ENCODE results near the gene C4orf50.

Gene C4orf50

GRCh38 chr4:5884796-5885195 is 133.4 kb downstream of the C4orf50 start:
- Mint-ChIP-seq H3K4me1 (peaks cover 27% of the 10 kb centered on the region), H3K4me3 (peak overlapping the region in 1 of 3 experiments; percentile 34), H3K9me3 (no peaks in the 10 kb centered on the region), H3K27ac (no peak overlapping the region), H3K27me3 (ENCODE audit: low read depth) (peaks cover 59% of the 10 kb centered on the region), H3K36me3 (ENCODE audit: low read depth) (no peaks in the 10 kb centered on the region)
- no peak for TF ChIP-seq CTCF (IDR thresholded peaks at IDR 0.05; ENCODE audit: unreplicated experiment in 3 of 3)

GRCh38 chr4:5883916-5884315 is 134.3 kb downstream of the C4orf50 start:
- Mint-ChIP-seq H3K4me1 (peaks cover 23% of the 10 kb centered on the region), H3K27me3 (ENCODE audit: low read depth) (peaks cover 50% of the 10 kb centered on the region), H3K36me3 (ENCODE audit: low read depth) (no peaks in the 10 kb centered on the region)

GRCh38 chr4:5882947-5883346 is 135.3 kb downstream of the C4orf50 start:
- no peaks in the 10 kb centered on the region for H3K36me3 Mint-ChIP-seq (ENCODE audit: low read depth)
- H3K4me3 Mint-ChIP-seq: no peak overlapping the region
- no peaks in the 10 kb centered on the region for H3K9me3 Mint-ChIP-seq
- TF ChIP-seq CTCF (IDR thresholded peaks at IDR 0.05; ENCODE audit: unreplicated experiment in 3 of 3): no peak
- H3K27ac Mint-ChIP-seq: no peak overlapping the region
- H3K4me1 Mint-ChIP-seq: peaks cover 23% of the 10 kb centered on the region
- H3K27me3 Mint-ChIP-seq (ENCODE audit: low read depth): peaks cover 46% of the 10 kb centered on the region

More at GRCh38 chr4:5883916-5884315, 134.3 kb downstream of the C4orf50 start:
- H3K27ac Mint-ChIP-seq: no peak overlapping the region
- H3K9me3 Mint-ChIP-seq: no peaks in the 10 kb centered on the region
- H3K4me3 Mint-ChIP-seq: peak overlapping the region in 1 of 3 experiments; percentile 4
- TF ChIP-seq CTCF (IDR thresholded peaks at IDR 0.05; ENCODE audit: unreplicated experiment in 3 of 3): no peak

GRCh38 chr4:5881340-5881739 is 136.9 kb downstream of the C4orf50 start:
- Mint-ChIP-seq H3K9me3 (no peaks in the 10 kb centered on the region), H3K27ac (no peak overlapping the region), H3K27me3 (ENCODE audit: low read depth) (peaks cover 39% of the 10 kb centered on the region), H3K36me3 (ENCODE audit: low read depth) (no peaks in the 10 kb centered on the region), H3K4me3 (no peak overlapping the region), H3K4me1 (peaks cover 27% of the 10 kb centered on the region)
- no peak for TF ChIP-seq CTCF (IDR thresholded peaks at IDR 0.05; ENCODE audit: unreplicated experiment in 3 of 3)

GRCh38 chr4:5878359-5878758 is 139.9 kb downstream of the C4orf50 start:
- no peaks in the 10 kb centered on the region for H3K36me3 Mint-ChIP-seq (ENCODE audit: low read depth)
- peaks cover 26% of the 10 kb centered on the region for H3K4me1 Mint-ChIP-seq
- no peak overlapping the region for H3K4me3 Mint-ChIP-seq
- peaks cover 2% of the 10 kb centered on the region for H3K9me3 Mint-ChIP-seq
- TF ChIP-seq CTCF (IDR thresholded peaks at IDR 0.05; ENCODE audit: unreplicated experiment in 3 of 3): no peak
- H3K27me3 Mint-ChIP-seq (ENCODE audit: low read depth): peaks cover 17% of the 10 kb centered on the region
- no peak overlapping the region for H3K27ac Mint-ChIP-seq

GRCh38 chr4:5877392-5877791 is 140.8 kb downstream of the C4orf50 start:
- Mint-ChIP-seq H3K27ac (no peak overlapping the region), H3K4me1 (peaks cover 26% of the 10 kb centered on the region), H3K36me3 (ENCODE audit: low read depth) (no peaks in the 10 kb centered on the region), H3K9me3 (peaks cover 2% of the 10 kb centered on the region), H3K4me3 (no peak overlapping the region), H3K27me3 (ENCODE audit: low read depth) (peaks cover 16% of the 10 kb centered on the region)
- no peak for TF ChIP-seq CTCF (IDR thresholded peaks at IDR 0.05; ENCODE audit: unreplicated experiment in 3 of 3)

Data from nephron (organoid).